ENCODE measurements around the gene SLC35E4.
"Not testable (repeated sequence)": the region's sequence is repeated elsewhere in the genome, so short reads cannot be mapped to it uniquely, and the experiment has no call there.

The SLC35E4 gene

DNA sequence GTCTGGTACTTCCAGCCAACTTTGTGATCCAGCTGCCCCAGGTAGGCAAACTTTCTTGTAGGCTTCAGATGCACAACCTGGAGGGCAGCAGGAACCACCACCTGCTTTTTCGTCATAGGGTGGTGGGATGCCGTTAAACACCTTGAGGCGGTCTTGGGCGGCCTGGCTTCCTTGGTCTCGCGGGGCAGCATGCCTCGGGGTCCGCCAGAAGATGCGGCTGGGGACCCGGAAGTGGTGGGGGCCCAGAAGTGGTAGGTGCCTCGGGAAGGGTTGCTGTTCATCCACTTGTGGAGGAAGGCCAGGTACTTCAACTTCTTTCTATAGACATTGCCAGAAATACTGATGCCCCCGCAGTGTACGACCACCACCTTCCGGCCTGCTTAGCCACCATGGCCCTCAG is 18.8 kb downstream of the SLC35E4 start:
- no peak for DNase-seq

DNA sequence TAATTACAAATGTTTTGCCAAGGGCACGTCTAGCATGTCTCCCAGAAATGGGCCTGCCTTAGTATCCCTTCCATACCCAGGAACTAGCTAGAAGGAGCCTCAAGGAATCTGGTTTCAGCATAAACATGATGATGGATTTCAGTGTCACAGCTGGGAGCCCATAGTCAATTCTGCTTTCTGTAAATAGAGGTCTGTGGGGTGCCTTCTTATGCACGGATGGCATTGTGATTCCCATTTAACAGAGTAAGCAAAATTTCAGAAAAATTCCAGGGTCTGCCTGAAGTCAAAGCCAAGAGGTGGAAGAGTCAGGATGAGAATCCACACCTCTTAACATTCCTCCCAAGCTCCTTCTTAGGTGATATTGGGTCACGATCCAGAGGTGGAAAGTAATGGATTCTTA is 20.0 kb downstream of the SLC35E4 start:
- DNase-seq: no peak

- no peak for DNase-seq
Measured at GRCh38 chr22:30662040-30662439, 26.5 kb downstream of the SLC35E4 start.

- DNase-seq: no peak
Measured at GRCh38 chr22:30664798-30665197, 29.2 kb downstream of the SLC35E4 start.

DNA sequence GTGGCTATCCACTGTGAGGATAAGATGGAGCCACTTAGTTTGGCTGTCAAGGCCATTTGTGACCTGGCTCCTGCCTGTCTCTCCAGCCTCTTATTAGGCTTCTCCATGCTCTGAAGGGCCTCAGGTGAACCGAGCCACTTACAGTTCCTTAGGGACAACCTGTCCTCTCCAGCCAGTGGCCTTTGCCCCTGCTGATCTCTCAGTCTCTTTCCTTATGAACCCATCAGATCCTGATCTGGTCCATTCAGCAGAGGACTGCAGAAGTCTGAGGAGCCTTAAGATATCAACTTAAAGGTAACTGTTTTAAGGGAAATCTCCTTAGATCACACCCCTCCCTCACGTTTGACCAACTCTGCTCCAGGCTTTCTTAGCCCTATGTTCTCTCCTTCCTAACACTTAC is 29.7 kb downstream of the SLC35E4 start:
- no peak for DNase-seq

GRCh38 chr22:30665786-30666185 is 30.2 kb downstream of the SLC35E4 start:
- no peak for DNase-seq

DNA sequence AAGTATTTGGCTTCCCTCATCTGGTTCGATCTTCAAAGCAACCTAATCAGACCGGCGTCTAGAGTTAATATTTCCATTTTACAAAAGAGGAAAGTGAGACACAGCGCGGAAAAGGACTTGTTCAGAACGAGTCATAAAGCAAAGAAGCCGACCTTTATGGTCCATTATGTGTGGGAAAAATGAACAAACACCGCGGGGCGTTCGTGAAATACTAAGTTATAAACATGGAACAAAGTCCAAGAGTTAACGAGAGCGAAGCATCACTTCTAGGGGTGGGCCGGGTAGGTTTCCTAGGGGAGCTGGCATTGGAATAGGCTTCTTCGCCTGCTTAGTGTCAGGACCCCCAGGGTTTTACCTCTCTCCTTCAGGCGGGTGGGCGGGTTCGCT is 31.5 kb downstream of the SLC35E4 start:
- DNase-seq: peak; percentile 13 to 18

- DNase-seq: peak; percentile 88 to 90
Measured at GRCh38 chr22:30667494-30668385, 32.2 kb downstream of the SLC35E4 start, which contains the start of gene DUSP18. DUSP18 (minus strand) TSS chr22:30667875; CDS start chr22:30664003, 3,872 bp downstream.

DNA sequence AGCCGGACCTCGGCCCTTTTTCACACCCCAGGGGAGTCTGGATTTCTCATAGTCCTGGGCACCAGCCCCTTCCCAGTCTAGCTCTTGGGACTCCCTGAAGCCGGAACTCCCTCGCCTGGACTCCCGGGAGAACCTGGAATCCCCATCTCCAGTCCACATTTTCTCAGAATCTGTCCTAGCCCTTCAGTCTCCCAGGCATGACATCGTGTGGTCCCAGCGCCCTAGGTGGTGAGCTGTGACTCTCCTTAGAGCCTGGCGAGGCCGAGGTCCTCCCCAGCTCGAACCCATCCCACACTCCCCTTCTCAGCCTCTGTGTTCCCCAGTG is 32.8 kb downstream of the SLC35E4 start:
- no peak for DNase-seq

GRCh38 chr22:30671071-30671470 is 35.5 kb downstream of the SLC35E4 start:
- DNase-seq: no peak

DNA sequence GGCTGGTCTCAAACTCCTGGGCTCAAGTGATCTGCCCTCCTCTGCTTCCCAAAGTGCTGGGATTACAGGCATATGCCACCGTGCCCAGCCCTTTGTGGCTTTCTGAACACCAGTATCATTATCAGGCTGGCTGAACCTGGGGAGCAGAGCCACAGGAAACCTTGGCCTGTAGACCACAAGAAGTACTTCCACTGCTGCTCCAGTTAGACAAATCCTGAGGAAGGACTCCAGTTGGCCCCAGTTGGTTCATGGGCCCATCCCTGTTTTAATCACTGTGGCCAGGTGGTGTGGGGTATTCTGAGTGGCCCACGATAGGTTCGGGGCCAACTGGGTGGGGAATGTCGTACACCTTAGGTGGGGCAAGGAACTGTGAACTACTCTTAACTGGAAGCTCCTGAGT is 37.6 kb downstream of the SLC35E4 start:
- DNase-seq: no peak

- DNase-seq: no peak
Measured at GRCh38 chr22:30674482-30674881, 38.9 kb downstream of the SLC35E4 start.

- no peak for DNase-seq
Measured at GRCh38 chr22:30675436-30675835, 39.9 kb downstream of the SLC35E4 start.

DNA sequence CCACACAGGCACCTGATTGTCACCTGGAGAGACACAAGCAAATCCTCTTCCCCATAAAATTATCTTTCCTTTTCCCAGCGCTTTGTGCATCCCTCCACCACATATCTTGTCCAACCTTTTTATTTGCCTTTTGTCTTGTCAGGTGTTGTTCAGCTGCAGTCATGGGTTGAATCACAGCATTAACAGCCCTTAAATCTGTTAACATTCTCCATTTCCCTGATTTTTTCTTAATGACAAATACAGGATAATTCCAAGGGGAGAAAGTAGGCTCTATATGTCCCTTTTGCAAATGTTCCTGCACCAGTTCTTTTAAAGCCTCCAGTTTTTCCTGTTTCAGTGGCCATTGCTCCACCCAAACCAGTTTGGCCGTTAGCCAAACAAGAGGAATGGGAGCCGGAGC is 41.0 kb downstream of the SLC35E4 start:
- DNase-seq: not testable (repeated sequence)

DNA sequence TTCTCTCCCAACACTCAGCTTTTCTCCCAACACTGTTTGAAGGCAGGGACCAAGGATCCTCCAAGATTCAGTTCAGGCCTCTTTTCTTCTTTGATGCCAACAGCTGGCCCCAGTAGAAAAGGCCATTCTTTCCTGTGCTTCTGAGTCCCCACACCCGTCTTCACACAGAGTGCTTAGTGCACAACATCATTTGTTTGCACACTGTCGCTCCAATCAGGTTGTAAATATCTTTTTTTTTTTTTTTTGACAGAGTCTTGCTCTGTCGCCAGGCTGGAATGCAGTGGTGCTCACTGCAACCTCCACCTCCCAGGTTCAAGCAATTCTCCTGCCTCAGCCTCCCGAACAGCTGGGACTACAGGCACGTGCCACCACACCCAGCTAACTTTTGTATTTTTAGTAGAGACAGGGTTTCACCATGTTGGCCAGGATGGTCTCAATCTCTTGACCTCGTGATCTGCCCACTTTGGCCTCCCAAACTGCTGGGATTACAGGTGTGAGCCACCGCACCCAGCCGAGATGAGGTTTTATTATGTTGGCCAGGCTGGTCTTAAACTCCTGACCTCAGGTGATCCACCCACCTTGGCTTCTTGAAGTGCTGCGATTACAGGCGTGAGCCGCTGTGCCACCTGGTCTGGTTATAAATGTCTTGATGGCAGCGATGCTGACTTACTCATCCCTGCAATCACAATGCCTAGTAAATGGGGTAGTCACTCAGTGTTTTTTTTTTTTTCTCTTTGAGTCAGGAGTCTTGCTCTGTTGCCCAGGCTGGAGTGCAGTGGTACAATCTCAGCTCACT is 44.5 kb downstream of the SLC35E4 start:
- not testable (repeated sequence) for DNase-seq

DNA sequence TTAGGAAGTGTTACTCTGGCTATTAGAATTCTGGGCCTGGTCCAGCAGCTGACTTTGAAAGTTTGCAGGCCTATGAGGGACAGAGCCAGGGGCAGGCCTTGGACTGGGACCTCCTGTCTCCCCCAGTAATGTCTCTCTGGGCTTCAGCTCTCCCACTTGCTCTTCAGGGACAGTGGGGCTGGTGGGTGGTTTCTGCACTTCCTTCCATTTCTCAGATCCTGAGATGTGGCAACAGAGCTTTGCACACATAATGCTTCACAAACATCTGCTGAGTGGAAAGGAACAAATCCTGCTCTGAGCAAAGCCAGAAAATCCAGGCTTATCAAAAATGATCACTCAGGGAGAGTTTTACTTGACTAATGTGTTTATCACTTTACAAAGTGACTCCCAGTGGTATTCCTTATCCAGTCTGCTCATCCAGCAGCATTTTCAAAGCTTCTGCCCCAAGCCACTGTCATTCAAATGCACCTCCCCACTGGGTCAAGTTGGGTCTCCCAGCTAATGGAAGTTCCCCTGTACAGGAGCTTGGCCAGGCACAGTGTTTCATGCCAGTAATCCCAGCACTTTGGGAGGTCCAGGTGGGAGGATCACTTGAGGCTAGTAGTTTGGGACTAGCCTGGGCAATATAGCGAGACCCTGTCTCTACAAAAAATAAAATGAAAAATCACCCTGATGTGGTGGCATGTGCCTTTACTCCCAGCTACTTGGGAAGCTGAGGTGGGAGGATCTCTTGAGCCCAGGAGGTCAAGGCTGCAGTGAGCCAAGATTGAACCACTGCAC is 45.6 kb downstream of the SLC35E4 start:
- DNase-seq: no peak

- DNase-seq: no peak
Measured at GRCh38 chr22:30681831-30682230, 46.2 kb downstream of the SLC35E4 start.

DNA sequence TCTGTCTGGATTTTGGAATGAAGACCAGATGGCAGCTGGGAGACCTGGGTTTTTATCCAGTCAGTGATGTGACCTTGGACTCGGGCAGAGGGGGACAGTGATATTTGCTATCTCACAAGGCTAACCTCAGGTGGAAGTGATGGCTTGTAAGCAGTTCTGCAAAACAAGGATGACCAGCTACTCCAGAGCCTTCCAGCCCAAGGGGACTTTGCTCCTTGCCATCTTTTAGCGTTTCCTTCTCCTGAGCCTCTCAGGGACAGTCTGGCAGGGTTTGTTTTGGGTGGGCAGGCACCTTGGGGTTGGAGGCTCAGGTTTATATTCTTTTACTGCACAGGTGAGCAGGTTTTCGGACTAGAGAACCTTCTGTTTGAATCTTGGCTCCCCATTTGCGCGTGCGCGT is 49.6 kb downstream of the SLC35E4 start:
- DNase-seq: no peak

DNA sequence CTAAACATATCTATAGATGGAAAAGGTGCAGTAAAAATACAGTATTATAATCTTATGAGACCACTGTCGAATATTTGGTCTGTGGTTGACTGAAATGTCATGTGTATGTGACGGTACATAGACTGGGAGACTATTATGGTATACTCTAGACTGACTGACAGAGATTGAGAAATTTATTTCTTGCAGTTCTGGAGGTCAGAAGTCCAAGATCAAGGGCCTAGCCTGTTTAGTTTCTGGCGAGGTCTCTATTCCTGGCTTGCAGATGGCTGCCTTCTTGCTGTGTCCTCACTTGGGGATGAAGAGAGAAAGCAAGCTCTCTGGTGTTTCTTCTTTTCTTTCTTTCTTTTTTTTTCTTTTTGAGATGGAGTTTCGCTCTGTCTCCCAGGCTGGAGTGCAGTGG is 51.8 kb downstream of the SLC35E4 start:
- no peak for DNase-seq

GRCh38 chr22:30689622-30690021 is 54.0 kb downstream of the SLC35E4 start:
- no peak for DNase-seq

DNA sequence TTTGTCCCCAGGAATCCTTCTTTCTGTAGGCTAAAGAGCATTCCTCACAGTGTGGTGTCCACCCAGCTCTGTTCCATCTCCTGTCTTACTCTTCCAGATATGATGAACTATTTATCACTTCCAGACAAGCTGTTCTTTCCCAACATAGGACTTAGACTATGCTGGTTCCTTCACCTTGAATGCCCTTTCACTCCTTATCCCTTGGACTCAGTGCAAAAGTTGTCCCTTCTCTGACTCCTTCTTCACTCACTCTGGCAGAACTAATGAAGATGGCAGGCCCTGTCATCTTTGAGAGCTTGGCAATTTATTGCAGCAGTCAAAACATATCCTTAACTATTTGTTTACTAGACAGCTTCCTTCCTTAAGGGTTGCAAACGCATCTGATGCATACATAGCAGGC is 55.6 kb downstream of the SLC35E4 start:
- no peak for DNase-seq

- peak; percentile 36 to 39 for DNase-seq
Measured at GRCh38 chr22:30694171-30694639, 58.6 kb downstream of the SLC35E4 start.
